Measurements from ENCODE around the gene CENPT.

CENPT gene, protein sequence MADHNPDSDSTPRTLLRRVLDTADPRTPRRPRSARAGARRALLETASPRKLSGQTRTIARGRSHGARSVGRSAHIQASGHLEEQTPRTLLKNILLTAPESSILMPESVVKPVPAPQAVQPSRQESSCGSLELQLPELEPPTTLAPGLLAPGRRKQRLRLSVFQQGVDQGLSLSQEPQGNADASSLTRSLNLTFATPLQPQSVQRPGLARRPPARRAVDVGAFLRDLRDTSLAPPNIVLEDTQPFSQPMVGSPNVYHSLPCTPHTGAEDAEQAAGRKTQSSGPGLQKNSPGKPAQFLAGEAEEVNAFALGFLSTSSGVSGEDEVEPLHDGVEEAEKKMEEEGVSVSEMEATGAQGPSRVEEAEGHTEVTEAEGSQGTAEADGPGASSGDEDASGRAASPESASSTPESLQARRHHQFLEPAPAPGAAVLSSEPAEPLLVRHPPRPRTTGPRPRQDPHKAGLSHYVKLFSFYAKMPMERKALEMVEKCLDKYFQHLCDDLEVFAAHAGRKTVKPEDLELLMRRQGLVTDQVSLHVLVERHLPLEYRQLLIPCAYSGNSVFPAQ

DNA sequence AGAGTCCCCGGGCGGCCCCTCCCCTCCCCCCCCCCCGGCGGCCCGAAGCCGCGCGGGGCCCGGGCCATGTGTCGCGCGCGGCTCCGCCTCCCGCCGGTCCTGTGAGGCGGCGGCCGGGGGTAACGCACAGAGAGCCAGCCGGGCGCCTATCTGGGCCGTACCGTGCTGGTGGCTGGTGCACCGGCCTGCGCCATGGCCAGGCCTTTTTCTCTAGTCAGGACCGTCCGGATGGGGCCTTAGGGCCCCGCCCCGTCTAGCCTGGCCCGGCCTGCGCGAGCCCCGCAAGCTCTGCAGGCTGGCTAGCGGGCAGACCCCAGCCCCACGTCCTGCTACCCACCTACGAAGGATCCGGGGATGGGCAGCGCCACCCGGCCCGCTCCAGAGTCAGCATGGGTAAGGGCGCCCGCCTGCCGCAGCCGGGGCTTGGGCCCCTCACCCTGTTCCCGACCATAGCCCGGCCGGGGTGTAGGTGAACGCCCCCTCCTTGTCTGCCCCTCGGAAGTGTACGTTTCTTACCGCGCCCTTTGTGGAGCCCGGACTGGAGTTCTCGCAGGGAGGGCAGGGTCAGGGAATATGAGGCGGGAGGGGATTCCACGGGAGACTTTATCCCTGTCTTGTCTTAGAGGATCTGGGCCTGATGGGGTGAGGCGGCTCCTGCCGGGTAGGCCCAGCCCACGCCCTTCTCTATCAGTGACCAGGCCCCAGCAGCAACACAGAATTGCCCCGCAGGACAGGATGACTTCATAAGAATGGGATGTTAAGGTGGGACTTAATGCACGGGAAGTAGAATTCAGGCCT lies at the start of gene CENPT:
CENPT (minus strand) TSS at position 630 of the 798 bp plus-strand sequence. CDS start 13,834 bp downstream, outside the sequence.
- no peak for DNase-seq (ENCODE audit: low read depth in 2 of 2, low spot score in 1 of 2)

DNA sequence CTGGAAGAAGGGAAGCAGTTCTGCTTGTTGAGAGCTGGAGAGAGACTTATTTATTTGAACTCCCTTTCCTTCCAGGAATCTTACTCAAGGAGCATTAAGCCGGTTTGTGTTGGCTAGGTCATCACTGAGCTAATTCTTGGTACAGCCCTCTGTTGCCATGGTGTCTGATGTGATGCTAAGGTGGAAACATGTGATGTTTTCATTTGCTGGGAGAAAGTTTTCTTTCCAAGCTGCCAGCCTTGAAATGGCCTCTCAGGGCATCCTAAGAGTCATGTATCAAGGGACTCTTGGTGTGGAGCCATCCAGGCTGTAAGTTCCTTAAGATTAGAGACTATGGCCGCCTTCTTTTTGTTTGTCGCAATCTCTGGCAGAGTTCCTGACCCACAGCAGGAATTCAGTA lies 49.7 kb upstream of the CENPT start:
- no peak for DNase-seq (ENCODE audit: low read depth in 2 of 2, low spot score in 1 of 2)

DNA sequence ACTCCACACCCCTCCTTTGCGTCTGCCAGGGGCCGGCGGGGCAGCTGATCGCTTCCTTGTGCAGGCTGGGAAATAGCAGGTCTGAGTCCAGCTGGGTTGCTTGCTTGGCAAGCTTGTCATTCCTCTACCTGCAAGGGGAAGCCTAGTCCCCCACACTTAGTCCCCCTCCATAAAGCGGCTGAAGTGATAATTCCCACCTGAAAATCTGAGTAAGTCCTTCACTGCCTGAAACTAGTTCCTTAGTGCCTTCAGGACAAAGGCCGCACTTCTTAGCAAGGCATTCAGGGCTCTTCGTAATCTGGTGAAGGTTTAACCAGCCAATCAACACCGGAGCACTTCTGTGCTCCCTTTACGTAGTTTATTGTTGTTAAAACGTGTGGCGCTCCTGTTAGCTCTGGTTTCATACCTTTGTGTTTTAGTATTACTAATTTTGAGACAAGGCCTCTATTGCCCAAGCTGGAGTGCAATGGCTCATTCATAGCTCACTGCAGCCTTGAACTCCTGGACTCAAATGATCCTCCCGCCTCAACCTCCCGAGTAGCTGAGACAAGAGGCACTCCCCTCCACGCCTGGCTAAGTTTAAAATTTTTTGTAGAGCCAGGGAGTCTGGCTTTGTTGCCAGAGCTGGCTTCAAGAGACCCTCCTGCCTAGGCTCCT lies 46.4 kb upstream of the CENPT start:
- DNase-seq (ENCODE audit: low read depth in 2 of 2, low spot score in 1 of 2) = no peak

DNA sequence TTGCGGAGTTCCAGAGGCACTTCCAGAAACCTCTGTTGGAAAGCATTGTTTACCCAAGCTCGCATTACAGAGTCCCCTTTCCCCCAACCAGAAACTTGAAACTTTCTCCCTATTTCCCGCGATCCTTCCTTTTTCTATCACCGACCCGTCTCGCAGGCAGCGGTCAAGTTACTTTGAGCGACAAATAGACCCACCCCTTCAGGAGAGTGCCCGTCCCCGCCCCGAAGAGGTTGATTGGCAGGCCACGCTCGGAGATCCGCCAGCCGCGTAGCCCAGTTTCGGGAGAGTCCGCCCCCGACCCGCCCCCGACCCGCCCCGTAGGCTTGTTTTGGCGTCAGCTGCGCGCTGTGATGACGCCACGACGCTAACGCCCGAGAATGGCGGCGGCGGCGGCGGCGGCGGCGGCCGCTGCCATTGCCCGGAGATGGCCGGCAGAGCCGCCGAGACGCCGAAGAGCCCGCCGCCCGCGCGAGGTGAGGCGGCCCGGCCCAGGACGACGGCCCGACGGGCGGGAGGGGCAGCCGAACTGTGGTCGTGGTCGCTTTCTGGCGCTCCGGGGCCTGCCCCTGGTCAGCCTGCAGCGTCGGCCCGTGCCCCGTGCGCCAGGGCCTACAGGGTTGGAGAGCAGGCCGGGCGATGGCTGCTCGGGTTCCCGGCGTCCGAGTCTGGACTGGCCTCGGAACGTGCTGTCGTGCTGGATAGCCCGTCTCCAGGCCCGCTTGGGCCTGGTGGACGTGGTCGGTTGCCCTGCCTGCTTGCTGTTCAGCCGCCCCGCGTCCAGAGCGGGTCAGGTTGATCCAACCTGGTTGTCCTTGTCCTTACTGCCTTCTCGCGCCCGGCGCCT lies 45.6 kb upstream of the CENPT start, which contains the start of gene PSKH1:
PSKH1 (plus strand) TSS at position 356 of the 844 bp plus-strand sequence. CDS start 15,496 bp downstream, outside the sequence.
- DNase-seq (ENCODE audit: low read depth in 2 of 2, low spot score in 1 of 2) = peak; percentile 89 to 90

DNA sequence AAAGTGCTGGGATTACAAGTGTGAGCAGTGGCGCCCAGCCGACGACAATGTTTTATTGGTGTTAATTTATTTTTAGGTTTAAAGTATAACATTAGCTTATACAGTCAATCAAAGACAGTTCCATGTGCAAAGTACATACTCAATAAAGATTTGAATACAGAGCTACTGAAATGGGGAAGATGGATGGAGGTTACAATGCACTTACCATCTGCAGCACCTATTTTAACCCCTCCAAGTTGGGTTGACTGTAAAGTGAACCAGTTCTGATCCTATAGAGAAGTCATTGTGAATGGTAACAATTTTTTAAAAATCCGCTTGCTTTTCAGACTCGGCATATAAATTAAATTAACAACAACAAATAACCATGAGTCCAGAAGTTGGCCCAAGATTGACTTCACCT lies 44.9 kb upstream of the CENPT start:
- DNase-seq (ENCODE audit: low read depth in 2 of 2, low spot score in 1 of 2) = no peak

DNA sequence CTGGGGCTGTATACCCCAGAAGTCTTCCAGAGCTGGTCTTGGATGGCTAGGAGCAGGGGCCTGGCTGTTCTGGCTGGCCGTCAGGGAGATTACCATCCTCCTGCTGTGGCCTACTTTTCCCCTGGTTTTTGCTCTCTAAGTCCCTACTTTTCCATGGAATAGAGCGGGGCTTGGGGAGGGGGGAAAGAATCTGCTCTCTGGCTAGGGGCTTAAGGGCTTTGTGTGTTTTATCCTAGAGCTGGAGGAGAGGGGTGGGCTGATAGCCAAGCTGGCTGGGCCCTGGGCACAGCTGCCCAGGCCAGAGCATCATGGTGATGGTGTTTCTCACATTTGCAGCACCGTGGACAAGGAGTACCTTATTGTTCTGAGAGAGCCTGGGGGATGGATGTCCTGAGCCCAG lies 40.8 kb upstream of the CENPT start:
- DNase-seq (ENCODE audit: low read depth in 2 of 2, low spot score in 1 of 2) = no peak

DNA sequence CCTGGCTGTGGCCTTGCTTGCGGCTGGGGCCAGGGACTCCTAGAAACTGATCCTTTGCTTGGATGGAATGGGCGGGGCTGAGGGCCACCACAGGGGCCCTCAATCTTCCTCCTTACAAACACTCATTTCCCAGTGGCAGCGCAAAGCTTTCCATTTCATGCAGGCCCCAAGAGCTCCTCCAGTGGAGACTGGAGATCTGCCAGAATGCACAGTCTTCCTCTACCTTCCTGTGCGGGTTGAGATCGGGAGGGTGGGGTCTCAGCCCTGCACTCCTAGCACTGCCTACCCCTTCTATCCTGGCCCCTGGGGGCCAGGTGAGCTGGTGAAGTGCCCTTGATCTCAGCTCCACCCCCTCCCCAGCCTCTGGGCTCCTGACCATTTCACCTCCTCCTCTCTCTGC lies 38.9 kb upstream of the CENPT start:
- DNase-seq (ENCODE audit: low read depth in 2 of 2, low spot score in 1 of 2) = no peak

DNA sequence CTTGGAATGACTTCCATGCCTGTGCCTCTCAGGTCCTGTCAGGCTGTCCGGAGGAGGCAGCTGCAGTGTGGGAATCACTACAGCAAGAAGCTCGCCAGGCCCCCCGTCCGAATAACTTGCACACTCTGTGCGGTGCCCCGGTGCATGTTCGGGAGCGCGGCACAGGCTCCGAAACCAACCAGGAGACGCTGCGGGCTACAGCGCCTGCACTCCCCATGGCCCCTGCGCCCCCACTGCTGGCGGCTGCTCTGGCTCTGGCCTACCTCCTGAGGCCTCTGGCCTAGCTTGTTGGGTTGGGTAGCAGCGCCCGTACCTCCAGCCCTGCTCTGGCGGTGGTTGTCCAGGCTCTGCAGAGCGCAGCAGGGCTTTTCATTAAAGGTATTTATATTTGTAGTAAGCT lies 38.5 kb upstream of the CENPT start:
- DNase-seq (ENCODE audit: low read depth in 2 of 2, low spot score in 1 of 2) = no peak

DNA sequence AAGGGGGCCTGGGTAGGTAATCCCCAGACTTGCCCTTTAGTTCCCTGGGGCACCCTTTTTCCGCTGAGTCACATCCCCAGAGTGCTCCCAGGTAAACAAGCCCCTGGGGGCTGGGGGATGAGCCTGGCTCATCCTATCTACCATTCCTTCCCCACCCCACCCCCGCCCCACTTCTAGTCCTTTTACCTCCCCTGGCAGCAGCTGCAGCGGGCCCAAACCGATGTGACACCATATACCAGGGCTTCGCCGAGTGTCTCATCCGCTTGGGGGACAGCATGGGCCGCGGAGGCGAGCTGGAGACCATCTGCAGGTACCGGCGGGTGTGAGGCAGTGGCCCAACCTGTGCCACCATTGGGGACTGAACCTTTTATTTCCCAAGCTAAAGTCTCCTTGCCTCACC lies 38.1 kb upstream of the CENPT start:
- DNase-seq (ENCODE audit: low read depth in 2 of 2, low spot score in 1 of 2) = no peak

DNA sequence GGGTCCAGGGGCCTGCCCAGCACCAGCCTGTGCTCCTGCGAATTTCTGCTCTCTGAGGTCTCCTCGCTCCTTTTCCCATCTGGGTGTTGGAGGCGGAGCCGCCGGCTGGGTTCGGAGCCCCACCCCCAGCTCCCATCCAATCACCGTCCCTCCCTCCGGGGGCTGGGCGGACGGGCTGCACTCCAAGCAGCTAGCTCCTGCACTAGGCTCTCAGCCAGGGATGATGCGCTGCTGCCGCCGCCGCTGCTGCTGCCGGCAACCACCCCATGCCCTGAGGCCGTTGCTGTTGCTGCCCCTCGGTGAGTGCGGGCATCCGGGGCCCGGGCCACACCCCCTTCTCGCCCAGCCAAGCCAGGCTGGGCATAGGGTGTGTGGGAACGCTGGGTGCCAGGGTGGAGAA lies 37.2 kb upstream of the CENPT start, which contains the start of gene NRN1L:
NRN1L (plus strand) TSS at position 202 of the 400 bp plus-strand sequence; CDS start at position 221, 19 bp downstream.
- DNase-seq (ENCODE audit: low read depth in 2 of 2, low spot score in 1 of 2) = no peak

DNA sequence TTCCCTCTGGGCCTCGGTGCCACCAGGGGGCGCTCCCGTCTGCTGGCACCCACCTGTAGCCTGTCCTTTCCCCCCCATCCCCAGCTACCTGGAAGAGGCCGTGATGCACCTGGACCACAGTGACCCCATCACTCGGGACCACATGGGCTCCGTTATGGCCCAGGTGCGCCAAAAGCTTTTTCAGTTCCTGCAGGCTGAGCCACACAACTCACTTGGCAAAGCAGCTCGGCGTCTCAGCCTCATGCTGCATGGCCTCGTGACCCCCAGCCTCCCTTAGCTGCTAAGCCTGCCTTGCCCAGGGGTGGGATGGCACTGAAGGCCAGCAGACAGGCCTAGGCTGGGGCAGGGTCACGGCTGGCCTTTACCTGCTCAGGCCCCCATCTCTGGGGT lies 36.4 kb upstream of the CENPT start:
- peak; percentile 38 to 49 for DNase-seq (ENCODE audit: low read depth in 2 of 2, low spot score in 1 of 2)

DNA sequence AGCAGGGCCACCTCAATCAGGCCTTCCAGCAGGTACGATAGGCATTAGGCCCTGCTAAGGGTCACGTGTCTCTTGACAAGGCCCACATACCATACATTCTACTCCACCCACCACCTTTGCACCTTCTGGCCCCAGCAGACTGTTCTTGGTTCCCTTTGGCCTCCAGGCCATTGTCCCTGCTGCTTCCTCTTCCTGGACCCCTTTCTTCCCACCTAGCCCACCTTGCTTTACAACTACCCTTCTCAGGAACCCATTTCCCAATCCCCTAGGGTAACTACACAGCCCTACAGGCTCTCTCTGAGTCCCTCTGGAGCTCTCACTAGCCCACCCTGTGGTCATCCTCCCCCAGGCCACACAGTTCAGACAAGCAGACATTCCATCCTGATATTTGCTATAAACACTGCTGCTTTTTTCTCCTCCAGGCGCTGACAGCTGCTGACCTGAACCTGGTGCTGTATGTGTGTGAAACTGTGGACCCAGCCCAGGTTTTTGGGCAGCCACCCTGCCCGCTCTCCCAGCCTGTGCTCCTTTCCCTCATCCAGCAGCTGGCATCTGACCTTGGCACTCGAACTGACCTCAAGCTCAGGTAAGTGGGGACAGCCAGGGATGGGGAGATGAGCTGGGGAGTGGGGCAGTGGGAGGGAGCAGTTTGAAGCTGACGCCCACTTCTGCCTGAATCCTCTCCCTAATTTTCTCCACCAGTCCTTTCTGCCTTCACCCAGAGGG lies 35.8 kb upstream of the CENPT start:
- DNase-seq (ENCODE audit: low read depth in 2 of 2, low spot score in 1 of 2) = no peak

DNA sequence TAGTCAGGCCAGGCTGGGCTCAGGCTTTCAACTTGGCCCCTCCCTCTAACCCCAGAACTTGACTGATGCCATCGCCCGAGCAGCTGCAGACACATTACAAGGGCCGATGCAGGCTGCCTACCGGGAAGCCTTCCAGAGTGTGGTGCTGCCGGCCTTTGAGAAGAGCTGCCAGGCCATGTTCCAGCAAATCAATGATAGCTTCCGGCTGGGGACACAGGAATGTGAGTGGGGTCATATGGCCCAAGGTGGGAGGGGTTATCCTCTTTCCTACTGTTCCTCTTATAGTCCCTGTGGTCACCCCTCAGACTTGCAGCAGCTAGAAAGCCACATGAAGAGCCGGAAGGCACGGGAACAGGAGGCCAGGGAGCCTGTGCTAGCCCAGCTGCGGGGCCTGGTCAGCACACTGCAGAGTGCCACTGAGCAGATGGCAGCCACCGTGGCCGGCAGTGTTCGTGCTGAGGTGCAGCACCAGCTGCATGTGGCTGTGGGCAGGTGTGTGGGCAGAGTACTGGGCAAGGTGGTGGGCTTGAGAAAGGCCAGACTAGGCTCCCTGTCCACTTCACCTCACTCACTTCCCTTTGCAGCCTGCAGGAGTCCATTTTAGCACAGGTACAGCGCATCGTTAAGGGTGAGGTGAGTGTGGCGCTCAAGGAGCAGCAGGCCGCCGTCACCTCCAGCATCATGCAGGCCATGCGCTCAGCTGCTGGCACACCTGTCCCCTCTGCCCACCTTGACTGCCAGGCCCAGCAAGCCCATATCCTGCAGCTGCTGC lies 35.1 kb upstream of the CENPT start:
- DNase-seq (ENCODE audit: low read depth in 2 of 2, low spot score in 1 of 2) = no peak

DNA sequence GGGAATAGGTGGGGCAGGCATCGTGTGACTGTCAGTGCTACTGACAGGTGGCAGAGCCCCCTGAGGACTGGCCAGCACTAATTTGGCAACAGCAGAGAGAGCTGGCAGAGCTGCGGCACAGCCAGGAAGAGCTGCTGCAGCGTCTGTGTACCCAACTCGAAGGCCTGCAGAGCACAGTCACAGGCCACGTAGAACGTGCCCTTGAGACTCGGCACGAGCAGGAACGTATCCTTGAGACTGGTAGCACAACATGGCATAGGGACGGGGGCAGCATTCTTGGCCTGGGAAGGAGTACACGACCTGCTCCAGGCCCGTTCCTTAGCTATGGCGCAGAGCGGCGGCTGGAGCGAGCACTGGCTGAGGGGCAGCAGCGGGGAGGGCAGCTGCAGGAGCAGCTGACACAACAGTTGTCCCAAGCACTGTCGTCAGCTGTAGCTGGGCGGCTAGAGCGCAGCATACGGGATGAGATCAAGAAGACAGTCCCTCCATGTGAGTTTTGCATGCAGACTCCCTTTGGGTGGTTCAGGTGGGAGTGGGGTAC lies 34.2 kb upstream of the CENPT start:
- DNase-seq (ENCODE audit: low read depth in 2 of 2, low spot score in 1 of 2) = no peak

DNA sequence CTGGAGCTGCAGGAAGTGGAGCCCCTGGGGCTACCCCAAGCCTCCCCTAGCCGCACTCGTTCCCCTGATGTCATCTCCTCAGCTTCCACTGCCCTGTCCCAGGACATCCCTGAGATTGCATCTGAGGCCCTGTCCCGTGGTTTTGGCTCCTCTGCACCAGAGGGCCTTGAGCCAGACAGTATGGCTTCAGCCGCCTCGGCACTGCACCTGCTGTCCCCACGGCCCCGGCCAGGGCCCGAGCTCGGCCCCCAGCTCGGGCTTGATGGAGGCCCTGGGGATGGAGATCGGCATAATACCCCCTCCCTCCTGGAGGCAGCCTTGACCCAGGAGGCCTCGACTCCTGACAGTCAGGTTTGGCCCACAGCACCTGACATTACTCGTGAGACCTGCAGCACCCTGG lies 33.1 kb upstream of the CENPT start:
- DNase-seq (ENCODE audit: low read depth in 2 of 2, low spot score in 1 of 2) = no peak

DNA sequence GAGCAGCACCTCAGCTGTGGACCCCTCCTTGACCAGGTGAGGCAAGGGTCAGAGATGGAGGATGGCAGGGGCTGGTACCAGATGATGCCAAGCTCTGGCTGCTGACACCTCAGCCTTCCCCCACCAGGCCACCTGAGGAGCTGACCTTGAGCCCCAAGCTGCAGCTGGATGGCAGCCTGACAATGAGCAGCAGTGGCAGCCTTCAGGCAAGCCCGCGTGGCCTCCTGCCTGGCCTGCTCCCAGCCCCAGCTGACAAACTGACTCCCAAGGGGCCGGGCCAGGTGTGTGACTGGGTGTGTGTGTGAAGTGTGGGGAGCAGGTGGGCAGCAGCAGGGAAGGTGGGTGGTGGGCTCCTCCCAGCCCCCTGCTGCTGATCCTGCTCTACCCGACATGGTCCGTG lies 32.4 kb upstream of the CENPT start:
- no peak for DNase-seq (ENCODE audit: low read depth in 2 of 2, low spot score in 1 of 2)

DNA sequence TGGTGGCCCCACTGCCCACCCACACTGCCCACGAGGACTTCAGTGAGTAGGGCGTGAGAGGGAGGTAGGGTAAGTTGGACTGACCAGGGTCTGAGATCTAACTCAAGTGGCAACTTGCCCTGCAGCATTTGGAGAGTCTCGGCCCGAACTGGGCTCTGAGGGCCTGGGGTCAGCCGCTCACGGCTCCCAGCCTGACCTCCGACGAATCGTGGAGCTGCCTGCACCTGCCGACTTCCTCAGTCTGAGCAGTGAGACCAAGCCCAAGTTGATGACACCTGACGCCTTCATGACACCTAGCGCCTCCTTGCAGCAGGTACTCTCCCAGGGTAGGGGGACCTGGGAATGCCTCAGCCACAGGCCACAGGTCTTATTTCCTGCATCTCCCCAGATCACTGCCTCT lies 32.0 kb upstream of the CENPT start:
- no peak for DNase-seq (ENCODE audit: low read depth in 2 of 2, low spot score in 1 of 2)

DNA sequence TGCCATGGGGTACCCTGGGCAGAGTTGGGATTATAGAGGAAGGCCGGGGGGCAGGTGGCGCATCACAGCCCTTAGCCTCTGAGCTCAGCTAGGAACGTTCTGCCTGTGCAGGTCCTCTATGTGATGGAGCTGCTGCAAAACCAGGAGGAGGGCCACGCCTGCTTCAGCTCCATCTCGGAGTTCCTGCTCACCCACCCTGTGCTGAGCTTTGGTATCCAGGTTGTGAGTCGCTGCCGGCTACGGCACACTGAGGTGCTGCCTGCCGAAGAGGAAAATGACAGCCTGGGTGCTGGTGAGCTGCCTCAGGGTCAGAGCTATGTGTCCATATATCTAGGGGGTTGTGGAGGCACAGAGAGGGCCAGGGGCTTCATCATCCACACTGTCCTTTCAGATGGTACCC lies 31.4 kb upstream of the CENPT start:
- no peak for DNase-seq (ENCODE audit: low read depth in 2 of 2, low spot score in 1 of 2)

DNA sequence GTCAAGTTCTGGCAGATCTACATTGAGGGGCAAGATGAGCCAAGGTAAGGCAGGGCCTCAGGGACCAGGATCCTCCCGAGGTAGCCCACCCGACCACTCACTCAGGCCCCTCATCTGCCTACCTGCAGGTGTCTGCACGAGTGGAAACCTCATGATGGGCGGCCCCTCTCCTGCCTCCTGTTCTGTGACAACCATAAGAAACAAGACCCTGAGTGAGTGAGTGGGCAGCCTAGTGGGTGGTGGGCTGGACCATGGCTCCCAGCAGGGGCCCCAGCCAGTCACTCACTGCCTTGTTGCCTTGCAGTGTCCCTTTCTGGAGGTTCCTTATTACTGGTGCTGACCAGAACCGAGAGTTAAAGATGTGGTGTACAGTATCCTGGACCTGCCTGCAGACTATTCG lies 30.7 kb upstream of the CENPT start:
- DNase-seq (ENCODE audit: low read depth in 2 of 2, low spot score in 1 of 2) = no peak
